Liver (tissue), 9 donors: ENCODE results near the gene RNF10. TPM values are rescaled to one million over a fixed set of nuclear protein-coding genes. Genes with fewer than 3 reads are reported as not detected.

Experiments used
- DNase-seq: peaks from one replicate; pipeline ENCODE4 v3.0.0-alpha.2; 2017; ENCODE audit warnings: low spot score
- H3K27ac ChIP-seq, 2 donors: one replicate each; pipeline ENCODE4 v1.7.0; 2013; ENCODE audit warnings: inconsistent platforms in 2 of 2, low read length in 2 of 2, control low read depth in 1 of 2, low read depth in 1 of 2, mild to moderate bottlenecking in 1 of 2
- H3K27me3 ChIP-seq, 4 donors: one replicate each; pipeline versions ENCODE4 v1.6.1 to v1.7.0; 2013; ENCODE audit warnings: low read length in 3 of 4, inconsistent platforms in 1 of 4, mild to moderate bottlenecking in 1 of 4, moderate library complexity in 1 of 4; ENCODE audit not compliant: control insufficient read depth in 4 of 4, insufficient read depth in 4 of 4
- H3K36me3 ChIP-seq, 4 donors: one replicate each; pipeline versions ENCODE4 v1.6.1 to v1.7.0; 2013; ENCODE audit warnings: low read length in 3 of 4, mild to moderate bottlenecking in 3 of 4, low read depth in 1 of 4, moderate library complexity in 1 of 4; ENCODE audit not compliant: control insufficient read depth in 4 of 4, insufficient read depth in 3 of 4
- H3K4me1 ChIP-seq, 4 donors: one replicate each; pipeline versions ENCODE4 v1.6.1 to v1.7.0; 2013; ENCODE audit warnings: low read length in 3 of 4, mild to moderate bottlenecking in 3 of 4, moderate library complexity in 1 of 4; ENCODE audit not compliant: control insufficient read depth in 4 of 4, insufficient read depth in 4 of 4
- H3K4me3 ChIP-seq, 3 donors: one replicate each; pipeline versions ENCODE4 v1.6.1 to v1.7.0; 2013; ENCODE audit warnings: low read length in 3 of 3, control low read depth in 1 of 3, low read depth in 1 of 3, mild to moderate bottlenecking in 1 of 3
- H3K9ac ChIP-seq, 2 donors: one replicate each; pipeline ENCODE4 v1.7.0; 2013; ENCODE audit warnings: low read length in 2 of 2, mild to moderate bottlenecking in 2 of 2, moderate library complexity in 2 of 2, control low read depth in 1 of 2, low read depth in 1 of 2
- H3K9me3 ChIP-seq, 4 donors: one replicate each; pipeline versions ENCODE4 v1.6.1 to v1.7.0; 2013; ENCODE audit warnings: low read length in 3 of 4; ENCODE audit not compliant: control insufficient read depth in 4 of 4
- EGR1 ChIP-seq, 2 donors: IDR thresholded peaks; 2 replicates each; pipeline ENCODE4 v1.6.1; 2016 to 2018; ENCODE audit warnings: antibody characterized with exemption in 2 of 2, low read depth in 2 of 2
- FOXA1 ChIP-seq: IDR thresholded peaks from 2 replicates; pipeline ENCODE4 v1.6.1; 2016; ENCODE audit warnings: antibody characterized with exemption
- FOXA2 ChIP-seq: IDR thresholded peaks from 2 replicates; pipeline ENCODE4 v1.6.1; 2016; ENCODE audit warnings: antibody characterized with exemption
- GABPA ChIP-seq, 2 donors: IDR thresholded peaks in 1 of 2; conservative IDR thresholded peaks in 1 of 2; 2 replicates each; pipeline ENCODE4 v1.6.1; 2016; ENCODE audit warnings: antibody characterized with exemption in 2 of 2, mild to moderate bottlenecking in 1 of 2, moderate library complexity in 1 of 2
- HNF4A ChIP-seq, 2 donors: conservative IDR thresholded peaks; 2 replicates each; pipeline ENCODE4 v1.6.1; 2016; ENCODE audit warnings: antibody characterized with exemption in 2 of 2, mild to moderate bottlenecking in 2 of 2
- HNF4G ChIP-seq: IDR thresholded peaks from 2 replicates; pipeline ENCODE4 v1.6.1; 2016; ENCODE audit warnings: antibody characterized with exemption
- JUND ChIP-seq, 2 donors: IDR thresholded peaks; 2 replicates each; pipeline ENCODE4 v1.6.1; 2016; ENCODE audit warnings: antibody characterized with exemption in 2 of 2
- NR2F2 ChIP-seq: IDR thresholded peaks from 2 replicates; pipeline ENCODE4 v1.6.1; 2016; ENCODE audit warnings: antibody characterized with exemption
- RAD21 ChIP-seq, 2 donors: IDR thresholded peaks; 2 replicates each; pipeline ENCODE4 v1.6.1; 2016; ENCODE audit warnings: antibody characterized with exemption in 2 of 2, mild to moderate bottlenecking in 2 of 2
- RXRA ChIP-seq, 2 donors: IDR thresholded peaks; 2 replicates each; pipeline ENCODE4 v1.6.1; 2017 to 2018; ENCODE audit warnings: antibody characterized with exemption in 2 of 2, mild to moderate bottlenecking in 1 of 2
- SP1 ChIP-seq: IDR thresholded peaks from 2 replicates; pipeline ENCODE4 v1.6.1; 2018; ENCODE audit warnings: antibody characterized with exemption, mild to moderate bottlenecking
- TAF1 ChIP-seq: conservative IDR thresholded peaks from 2 replicates; pipeline ENCODE4 v1.6.1; 2016; ENCODE audit warnings: antibody characterized with exemption, mild to moderate bottlenecking
- YY1 ChIP-seq: IDR thresholded peaks from 2 replicates; pipeline ENCODE4 v1.6.1; 2016; ENCODE audit warnings: antibody characterized with exemption, mild to moderate bottlenecking
- WGBS: extraction: QIAGEN DNeasy Blood & Tissue Kit; methylation state at CpG from one replicate; pipeline ENCODE4 v1.1.7; 2013; 5-methylcytosine and 5-hydroxymethylcytosine counted together
- polyA plus RNA-seq, 2 donors: library from polyadenylated mRNA; stranded (reverse) in 1 of 2; unstranded in 1 of 2; fragments of 200-250 nt in 1 of 2; fragments of >200 nt in 1 of 2; fragmentation: Nextera tagmentation in 1 of 2; extraction: Ambion mirVana in 1 of 2; gene quantifications; one replicate each; pipeline versions ENCODE4 v1.2.1 to v1.2.3, GENCODE V29; 2013 to 2015
- total RNA-seq, 2 donors: library from RNA; depleted of rRNA; stranded (reverse); fragments of >200 nt; gene quantifications; one replicate each; pipeline ENCODE4 v1.2.3, GENCODE V29; 2014
- TF ChIP-seq, protein P1 (sequence below): IDR thresholded peaks from 2 replicates; pipeline ENCODE4 v1.6.1; 2016; ENCODE audit warnings: antibody characterized with exemption
- TF ChIP-seq, protein P2 (sequence below): IDR thresholded peaks from 2 replicates; pipeline ENCODE4 v1.6.1; 2016; ENCODE audit warnings: antibody characterized with exemption
- TF ChIP-seq, protein P3 (sequence below): IDR thresholded peaks from 2 replicates; pipeline ENCODE4 v1.6.1; 2016; ENCODE audit warnings: antibody characterized with exemption
- TF ChIP-seq, protein P4 (sequence below): fragments of 150-350 bp; IDR thresholded peaks from 2 replicates; pipeline ENCODE4 v1.5.1; 2017; ENCODE audit warnings: improper control_type of control experiment, low read depth, low read length; ENCODE audit not compliant: missing input control
- TF ChIP-seq, protein P5 (sequence below): IDR thresholded peaks from 2 replicates; pipeline ENCODE4 v1.6.1; 2016; ENCODE audit warnings: antibody characterized with exemption, mild to moderate bottlenecking
- donor health status: healthy.
- donor health status: healthy.
- donor health status: healthy.
- donor health status: healthy.
- donor health status: healthy.

Gene RNF10
- total and polyA plus RNA-seq, 4 donors, result 48.0 to 157 (median 75.6) TPM

DNA sequence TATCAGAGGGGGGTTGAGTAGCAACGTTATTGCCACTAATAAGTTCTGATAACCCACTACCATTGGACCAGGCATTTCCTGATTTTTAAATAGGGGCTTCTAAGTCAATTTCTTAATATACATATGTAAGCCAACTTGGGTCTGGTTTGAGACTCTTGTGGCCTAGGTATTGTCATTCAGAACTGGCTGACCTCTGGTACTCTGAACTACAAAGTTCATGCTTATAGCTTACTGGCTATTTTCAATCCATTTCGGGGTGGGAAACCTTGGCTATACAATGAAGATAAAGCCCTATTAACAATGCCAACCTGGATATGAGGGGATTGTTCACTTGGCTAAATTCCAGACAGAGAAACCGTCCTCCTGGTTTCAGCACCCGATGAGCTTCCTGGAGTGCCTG is 29.6 kb upstream of the RNF10 start (continued):
- TF ChIP-seq, protein P1, sequence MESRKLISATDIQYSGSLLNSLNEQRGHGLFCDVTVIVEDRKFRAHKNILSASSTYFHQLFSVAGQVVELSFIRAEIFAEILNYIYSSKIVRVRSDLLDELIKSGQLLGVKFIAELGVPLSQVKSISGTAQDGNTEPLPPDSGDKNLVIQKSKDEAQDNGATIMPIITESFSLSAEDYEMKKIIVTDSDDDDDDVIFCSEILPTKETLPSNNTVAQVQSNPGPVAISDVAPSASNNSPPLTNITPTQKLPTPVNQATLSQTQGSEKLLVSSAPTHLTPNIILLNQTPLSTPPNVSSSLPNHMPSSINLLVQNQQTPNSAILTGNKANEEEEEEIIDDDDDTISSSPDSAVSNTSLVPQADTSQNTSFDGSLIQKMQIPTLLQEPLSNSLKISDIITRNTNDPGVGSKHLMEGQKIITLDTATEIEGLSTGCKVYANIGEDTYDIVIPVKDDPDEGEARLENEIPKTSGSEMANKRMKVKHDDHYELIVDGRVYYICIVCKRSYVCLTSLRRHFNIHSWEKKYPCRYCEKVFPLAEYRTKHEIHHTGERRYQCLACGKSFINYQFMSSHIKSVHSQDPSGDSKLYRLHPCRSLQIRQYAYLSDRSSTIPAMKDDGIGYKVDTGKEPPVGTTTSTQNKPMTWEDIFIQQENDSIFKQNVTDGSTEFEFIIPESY, result no peak

DNA sequence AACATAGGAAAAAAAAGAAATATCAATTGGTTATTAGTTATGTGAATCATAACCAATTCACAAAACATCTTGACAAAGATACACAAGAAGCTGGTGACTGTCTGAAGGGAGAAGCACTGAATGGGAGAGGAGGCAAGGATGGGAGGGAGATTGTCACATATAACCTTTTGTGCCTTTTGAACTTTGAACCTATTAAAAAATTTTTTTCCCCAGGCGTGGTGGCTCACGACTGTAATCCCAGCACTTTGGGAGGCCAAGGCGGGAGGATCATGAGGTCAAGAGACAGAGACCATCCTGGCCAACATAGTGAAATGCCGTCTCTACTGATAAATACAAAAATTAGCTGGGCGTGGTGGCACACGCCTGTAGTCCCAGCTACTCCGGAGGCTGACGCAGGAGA is 25.6 kb upstream of the RNF10 start:
- TF ChIP-seq, protein P2, sequence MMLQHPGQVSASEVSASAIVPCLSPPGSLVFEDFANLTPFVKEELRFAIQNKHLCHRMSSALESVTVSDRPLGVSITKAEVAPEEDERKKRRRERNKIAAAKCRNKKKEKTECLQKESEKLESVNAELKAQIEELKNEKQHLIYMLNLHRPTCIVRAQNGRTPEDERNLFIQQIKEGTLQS, result no peak
- TF ChIP-seq RXRA (IDR thresholded peaks at IDR 0.05), result no peak
- TF ChIP-seq TAF1, result no peak
- TF ChIP-seq RAD21 (IDR thresholded peaks at IDR 0.05), result no peak
- TF ChIP-seq JUND (IDR thresholded peaks at IDR 0.05), result no peak
- TF ChIP-seq, protein P3, sequence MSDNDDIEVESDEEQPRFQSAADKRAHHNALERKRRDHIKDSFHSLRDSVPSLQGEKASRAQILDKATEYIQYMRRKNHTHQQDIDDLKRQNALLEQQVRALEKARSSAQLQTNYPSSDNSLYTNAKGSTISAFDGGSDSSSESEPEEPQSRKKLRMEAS, result no peak
- no peak for TF ChIP-seq NR2F2
- no peak for TF ChIP-seq FOXA1
- TF ChIP-seq GABPA (IDR thresholded peaks at IDR 0.05 in 1 of 2, conservative IDR thresholded peaks at IDR 0.05 in 1 of 2), result no peak
- no peak for TF ChIP-seq YY1
- no peak for TF ChIP-seq HNF4A (conservative IDR thresholded peaks at IDR 0.05)
- TF ChIP-seq, protein P1, result no peak
- TF ChIP-seq FOXA2, result no peak
- no peak for TF ChIP-seq EGR1 (IDR thresholded peaks at IDR 0.05; ENCODE audit: low read depth in 2 of 2)
- TF ChIP-seq HNF4G, result no peak
- TF ChIP-seq, protein P4, sequence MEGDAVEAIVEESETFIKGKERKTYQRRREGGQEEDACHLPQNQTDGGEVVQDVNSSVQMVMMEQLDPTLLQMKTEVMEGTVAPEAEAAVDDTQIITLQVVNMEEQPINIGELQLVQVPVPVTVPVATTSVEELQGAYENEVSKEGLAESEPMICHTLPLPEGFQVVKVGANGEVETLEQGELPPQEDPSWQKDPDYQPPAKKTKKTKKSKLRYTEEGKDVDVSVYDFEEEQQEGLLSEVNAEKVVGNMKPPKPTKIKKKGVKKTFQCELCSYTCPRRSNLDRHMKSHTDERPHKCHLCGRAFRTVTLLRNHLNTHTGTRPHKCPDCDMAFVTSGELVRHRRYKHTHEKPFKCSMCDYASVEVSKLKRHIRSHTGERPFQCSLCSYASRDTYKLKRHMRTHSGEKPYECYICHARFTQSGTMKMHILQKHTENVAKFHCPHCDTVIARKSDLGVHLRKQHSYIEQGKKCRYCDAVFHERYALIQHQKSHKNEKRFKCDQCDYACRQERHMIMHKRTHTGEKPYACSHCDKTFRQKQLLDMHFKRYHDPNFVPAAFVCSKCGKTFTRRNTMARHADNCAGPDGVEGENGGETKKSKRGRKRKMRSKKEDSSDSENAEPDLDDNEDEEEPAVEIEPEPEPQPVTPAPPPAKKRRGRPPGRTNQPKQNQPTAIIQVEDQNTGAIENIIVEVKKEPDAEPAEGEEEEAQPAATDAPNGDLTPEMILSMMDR, result no peak
- TF ChIP-seq, protein P5, sequence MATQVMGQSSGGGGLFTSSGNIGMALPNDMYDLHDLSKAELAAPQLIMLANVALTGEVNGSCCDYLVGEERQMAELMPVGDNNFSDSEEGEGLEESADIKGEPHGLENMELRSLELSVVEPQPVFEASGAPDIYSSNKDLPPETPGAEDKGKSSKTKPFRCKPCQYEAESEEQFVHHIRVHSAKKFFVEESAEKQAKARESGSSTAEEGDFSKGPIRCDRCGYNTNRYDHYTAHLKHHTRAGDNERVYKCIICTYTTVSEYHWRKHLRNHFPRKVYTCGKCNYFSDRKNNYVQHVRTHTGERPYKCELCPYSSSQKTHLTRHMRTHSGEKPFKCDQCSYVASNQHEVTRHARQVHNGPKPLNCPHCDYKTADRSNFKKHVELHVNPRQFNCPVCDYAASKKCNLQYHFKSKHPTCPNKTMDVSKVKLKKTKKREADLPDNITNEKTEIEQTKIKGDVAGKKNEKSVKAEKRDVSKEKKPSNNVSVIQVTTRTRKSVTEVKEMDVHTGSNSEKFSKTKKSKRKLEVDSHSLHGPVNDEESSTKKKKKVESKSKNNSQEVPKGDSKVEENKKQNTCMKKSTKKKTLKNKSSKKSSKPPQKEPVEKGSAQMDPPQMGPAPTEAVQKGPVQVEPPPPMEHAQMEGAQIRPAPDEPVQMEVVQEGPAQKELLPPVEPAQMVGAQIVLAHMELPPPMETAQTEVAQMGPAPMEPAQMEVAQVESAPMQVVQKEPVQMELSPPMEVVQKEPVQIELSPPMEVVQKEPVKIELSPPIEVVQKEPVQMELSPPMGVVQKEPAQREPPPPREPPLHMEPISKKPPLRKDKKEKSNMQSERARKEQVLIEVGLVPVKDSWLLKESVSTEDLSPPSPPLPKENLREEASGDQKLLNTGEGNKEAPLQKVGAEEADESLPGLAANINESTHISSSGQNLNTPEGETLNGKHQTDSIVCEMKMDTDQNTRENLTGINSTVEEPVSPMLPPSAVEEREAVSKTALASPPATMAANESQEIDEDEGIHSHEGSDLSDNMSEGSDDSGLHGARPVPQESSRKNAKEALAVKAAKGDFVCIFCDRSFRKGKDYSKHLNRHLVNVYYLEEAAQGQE, result no peak
- TF ChIP-seq SP1, result no peak
- Histone ChIP-seq H3K36me3 (peaks cover 7 to 36% (median 22%) of the 10 kb centered on the region in 4 donors), H3K27ac (no peak overlapping the region), H3K9ac (no peak overlapping the region), H3K27me3 (no peaks in the 10 kb centered on the region), H3K9me3 (no peaks in the 10 kb centered on the region), H3K4me3 (no peak overlapping the region), H3K4me1 (no peaks in the 10 kb centered on the region)
- WGBS, result 89% methylated on average over 8 of the region's 8 CpGs
- no peak for DNase-seq
